Measurements from ENCODE around the gene RANBP1. TPM values are rescaled to one million over a fixed set of nuclear protein-coding genes. Genes with fewer than 3 reads are reported as not detected.

The RANBP1 gene
- total RNA-seq, 1 experiment from 2014 or later: 522 TPM

GRCh38 chr22:20158391-20159036, 42.6 kb downstream of the RANBP1 start:
- Histone ChIP-seq H3K9me3 (ENCODE audit: control insufficient read depth, low read depth, low read length) (no peaks in the 10 kb centered on the region), H2BK15ac (ENCODE audit: low read depth, low read length) (no peak overlapping the region), H3K4ac (ENCODE audit: low read depth, low read length) (no peak overlapping the region), H3K23me2 (ENCODE audit: insufficient read length, low read depth, low read length, poor library complexity, severe bottlenecking) (peaks cover 5% of the 10 kb centered on the region), H2BK120ac (ENCODE audit: low read depth, low read length, poor library complexity, severe bottlenecking) (no peak overlapping the region), H4K20me1 (ENCODE audit: control insufficient read depth, insufficient read depth, insufficient read length) (no peaks in the 10 kb centered on the region), H4K5ac (ENCODE audit: insufficient read length, low read depth, low read length) (no peak overlapping the region), H2BK20ac (ENCODE audit: low read depth, low read length, poor library complexity, severe bottlenecking) (no peak overlapping the region), H3K27ac (ENCODE audit: insufficient read length, low read depth, low read length) (no peak overlapping the region), H3K18ac (ENCODE audit: insufficient read length, low read depth, low read length) (no peak overlapping the region), H2AFZ (ENCODE audit: low read length) (no peak overlapping the region), H3K14ac (ENCODE audit: insufficient read depth, low read length) (no peak overlapping the region), H3K27me3 (ENCODE audit: insufficient read depth, low read length) (no peaks in the 10 kb centered on the region), H3K79me2 (ENCODE audit: insufficient read depth, low read length) (no peaks in the 10 kb centered on the region), H3K4me2 (ENCODE audit: insufficient read depth, insufficient read length, low read length) (no peak overlapping the region), H3K79me1 (ENCODE audit: insufficient read depth, low read depth, low read length, poor library complexity, severe bottlenecking) (no peaks in the 10 kb centered on the region), H3T11ph (ENCODE audit: low read length) (no peak overlapping the region), H2AK5ac (ENCODE audit: insufficient read length, low read length) (no peak overlapping the region), H3K4me1 (ENCODE audit: insufficient read depth, low read length) (no peaks in the 10 kb centered on the region), H2BK5ac (ENCODE audit: insufficient read length, low read length) (no peak overlapping the region), H3K9ac (ENCODE audit: extremely low read depth, insufficient read length, low read length) (no peak overlapping the region), H3K23ac (ENCODE audit: insufficient read length, low read depth, low read length) (no peak overlapping the region), H4K91ac (ENCODE audit: insufficient read length, low read depth, low read length) (no peak overlapping the region), H4K8ac (replicated peaks; ENCODE audit: insufficient read length, low read depth, low read length) (no peak overlapping the region), H2BK12ac (ENCODE audit: insufficient read length, low read depth, low read length) (no peak overlapping the region), H3K56ac (ENCODE audit: insufficient read length, low read depth, low read length) (no peak overlapping the region)
- peaks cover 0 to 10% of the 10 kb centered on the region in 2 experiments; a peak in 1 of 5 replicates for H3K9me3 Mint-ChIP-seq
- H3K36me3 Mint-ChIP-seq (ENCODE audit: insufficient read depth in 1 of 3, low read depth in 3 of 3): no peaks in the 10 kb centered on the region; a peak in 1 of 7 replicates
- no peak overlapping the region for H3K4me3 Mint-ChIP-seq
- WGBS (ENCODE audit: extremely low coverage, insufficient read length, low lambda C conversion rate): no CpG with 5 or more reads among the region's 15 CpGs
- H3K27ac Mint-ChIP-seq: no peak overlapping the region; a peak in 2 of 7 replicates
- TF ChIP-seq, protein P1, sequence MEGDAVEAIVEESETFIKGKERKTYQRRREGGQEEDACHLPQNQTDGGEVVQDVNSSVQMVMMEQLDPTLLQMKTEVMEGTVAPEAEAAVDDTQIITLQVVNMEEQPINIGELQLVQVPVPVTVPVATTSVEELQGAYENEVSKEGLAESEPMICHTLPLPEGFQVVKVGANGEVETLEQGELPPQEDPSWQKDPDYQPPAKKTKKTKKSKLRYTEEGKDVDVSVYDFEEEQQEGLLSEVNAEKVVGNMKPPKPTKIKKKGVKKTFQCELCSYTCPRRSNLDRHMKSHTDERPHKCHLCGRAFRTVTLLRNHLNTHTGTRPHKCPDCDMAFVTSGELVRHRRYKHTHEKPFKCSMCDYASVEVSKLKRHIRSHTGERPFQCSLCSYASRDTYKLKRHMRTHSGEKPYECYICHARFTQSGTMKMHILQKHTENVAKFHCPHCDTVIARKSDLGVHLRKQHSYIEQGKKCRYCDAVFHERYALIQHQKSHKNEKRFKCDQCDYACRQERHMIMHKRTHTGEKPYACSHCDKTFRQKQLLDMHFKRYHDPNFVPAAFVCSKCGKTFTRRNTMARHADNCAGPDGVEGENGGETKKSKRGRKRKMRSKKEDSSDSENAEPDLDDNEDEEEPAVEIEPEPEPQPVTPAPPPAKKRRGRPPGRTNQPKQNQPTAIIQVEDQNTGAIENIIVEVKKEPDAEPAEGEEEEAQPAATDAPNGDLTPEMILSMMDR (conservative IDR thresholded peaks at IDR 0.05): no peak
- H3K27me3 Mint-ChIP-seq (ENCODE audit: low read depth): no peaks in the 10 kb centered on the region
- peaks cover 6 to 14% of the 10 kb centered on the region in 2 experiments for H3K4me1 Mint-ChIP-seq
- no peak for DNase-seq

Data from H9 (cell line).